IMR-90 (cell line): ENCODE results near the gene SORBS1. TPM values are rescaled to one million over a fixed set of nuclear protein-coding genes. Genes with fewer than 3 reads are reported as not detected.

ENCODE experiments used
- ATAC-seq: fragments of 200-7000 bp; cut with Tn5 transposase; 2 replicates; pipeline ENCODE4 v1.9.1; 2020; ENCODE audit warnings: low read depth, mild to moderate bottlenecking, moderate library complexity
- BruUV-seq: library from RNA; stranded (reverse); fragments of 400-500 nt; replicated peaks from 2 replicates; lab custom pipeline; 2021; lab: Mats Ljungman, UMichigan
- CTCF ChIA-PET: fragments of 300-600 bp; formaldehyde crosslinking; extraction: SDS; loops from one replicate; lab custom pipeline; 2021; ENCODE audit warnings: antibody characterized with exemption; lab: Yijun Ruan, JAX
- POLR2A ChIA-PET: fragments of 300-600 bp; sonication (Branson Sonifier 250); formaldehyde crosslinking; loops from one replicate; lab custom pipeline; 2022; ENCODE audit warnings: antibody characterized with exemption; ENCODE audit not compliant: unreplicated experiment; lab: Charles Lee
- DNase-seq: peaks from one replicate; pipeline ENCODE4 v3.0.0; 2013
- H2AFZ ChIP-seq: replicated peaks from 2 replicates; pipeline ENCODE3; 2013; ENCODE audit warnings: low read length, mild to moderate bottlenecking; ENCODE audit not compliant: poor library complexity
- H2AK5ac ChIP-seq: 2 replicates; pipeline ENCODE4 v1.6.1; 2013; ENCODE audit warnings: low read depth, low read length, inconsistent platforms
- H2AK9ac ChIP-seq: replicated peaks from 2 replicates; pipeline ENCODE3; 2013; ENCODE audit warnings: mild to moderate bottlenecking, low read depth, low read length, moderate library complexity; ENCODE audit not compliant: poor library complexity
- H2BK120ac ChIP-seq: 2 replicates; pipeline ENCODE4 v1.6.1; 2013; ENCODE audit warnings: low read depth, low read length, inconsistent platforms
- H2BK15ac ChIP-seq: 3 replicates; pipeline ENCODE4 v1.6.1; 2013; ENCODE audit warnings: low read depth, low read length, inconsistent platforms
- H2BK20ac ChIP-seq: 2 replicates; pipeline ENCODE4 v1.6.1; 2013; ENCODE audit warnings: low read depth, mild to moderate bottlenecking, inconsistent platforms, low read length, moderate library complexity
- H2BK5ac ChIP-seq: 2 replicates; pipeline ENCODE4 v1.6.1; 2013; ENCODE audit warnings: mild to moderate bottlenecking, low read depth, low read length, inconsistent platforms; ENCODE audit not compliant: poor library complexity, severe bottlenecking
- H3K14ac ChIP-seq: replicated peaks from 2 replicates; pipeline ENCODE4 v1.6.1; 2013; ENCODE audit warnings: low read depth, low read length, inconsistent platforms
- H3K18ac ChIP-seq: 2 replicates; pipeline ENCODE4 v1.6.1; 2013; ENCODE audit warnings: low read depth, low read length, control low read depth
- H3K23ac ChIP-seq: 2 replicates; pipeline ENCODE4 v1.6.1; 2013; ENCODE audit warnings: low read depth, low read length, inconsistent platforms
- H3K27ac ChIP-seq: 2 replicates; pipeline ENCODE4 v1.5.1; 2013; ENCODE audit warnings: mild to moderate bottlenecking, control low read depth, low read length; ENCODE audit not compliant: insufficient read depth
- H3K27me3 ChIP-seq: 2 replicates; pipeline ENCODE4 v1.6.1; 2013; ENCODE audit warnings: low read length; ENCODE audit not compliant: control insufficient read depth, insufficient read depth
- H3K36me3 ChIP-seq: 2 replicates; pipeline ENCODE4 v1.6.1; 2013; ENCODE audit warnings: low read length, mixed read lengths; ENCODE audit not compliant: control insufficient read depth, insufficient read depth
- H3K4ac ChIP-seq: 2 replicates; pipeline ENCODE4 v1.6.1; 2013; ENCODE audit warnings: low read depth, low read length, inconsistent platforms
- H3K4me1 ChIP-seq: 2 replicates; pipeline ENCODE4 v1.6.1; 2013; ENCODE audit warnings: low read length, mixed read lengths; ENCODE audit not compliant: control insufficient read depth, insufficient read depth
- H3K4me2 ChIP-seq: 2 replicates; pipeline ENCODE4 v1.6.1; 2013; ENCODE audit warnings: low read depth, mild to moderate bottlenecking, control low read depth, low read length, moderate library complexity
- H3K4me3 ChIP-seq: 2 replicates; pipeline ENCODE4 v1.5.1; 2013; ENCODE audit warnings: low read depth, mild to moderate bottlenecking, control low read depth, low read length, moderate library complexity; ENCODE audit not compliant: insufficient read depth
- H3K56ac ChIP-seq: 2 replicates; pipeline ENCODE4 v1.6.1; 2013; ENCODE audit warnings: low read length, inconsistent platforms; ENCODE audit not compliant: insufficient read depth; ENCODE audit errors: extremely low read depth
- H3K79me1 ChIP-seq, 2 experiments: 2 replicates each; pipeline ENCODE4 v1.6.1; 2013; ENCODE audit warnings: low read length in 2 of 2, inconsistent platforms in 1 of 2, low read depth in 1 of 2
- H3K9ac ChIP-seq: 2 replicates; pipeline ENCODE4 v1.6.1; 2013; ENCODE audit warnings: low read depth, low read length, control low read depth
- H3K9me1 ChIP-seq: 2 replicates; pipeline ENCODE4 v1.6.1; 2013; ENCODE audit warnings: low read length, inconsistent platforms; ENCODE audit not compliant: insufficient read depth
- H3K9me3 ChIP-seq: 2 replicates; pipeline ENCODE4 v1.6.1; 2013; ENCODE audit warnings: low read length; ENCODE audit not compliant: control insufficient read depth, insufficient read depth
- H4K20me1 ChIP-seq: 2 replicates; pipeline ENCODE4 v1.6.1; 2013; ENCODE audit warnings: low read length, inconsistent platforms; ENCODE audit not compliant: insufficient read depth
- H4K5ac ChIP-seq: 2 replicates; pipeline ENCODE4 v1.6.1; 2013; ENCODE audit warnings: mild to moderate bottlenecking, low read depth, low read length, control low read depth
- H4K8ac ChIP-seq, 2 experiments: 2 replicates each; pipeline ENCODE4 v1.6.1; 2013; ENCODE audit warnings: low read depth in 2 of 2, low read length in 2 of 2, control low read depth in 1 of 2, inconsistent platforms in 1 of 2
- H4K91ac ChIP-seq: 2 replicates; pipeline ENCODE4 v1.6.1; 2013; ENCODE audit warnings: low read depth, low read length, inconsistent platforms; ENCODE audit not compliant: insufficient read depth
- BHLHE40 ChIP-seq: fragments of 150-350 bp; IDR thresholded peaks from 2 replicates; pipeline ENCODE4 v1.6.1; 2016; ENCODE audit warnings: mild to moderate bottlenecking, low read depth, low read length
- CEBPB ChIP-seq: IDR thresholded peaks from 2 replicates; pipeline ENCODE4 v1.6.1; 2012; ENCODE audit warnings: low read depth, low read length, improper control_type of control experiment
- CHD1 ChIP-seq: IDR thresholded peaks from 2 replicates; pipeline ENCODE4 v1.6.1; 2012; ENCODE audit warnings: low read depth, low read length, improper control_type of control experiment
- FOS ChIP-seq: fragments of 150-350 bp; IDR thresholded peaks from 2 replicates; pipeline ENCODE4 v1.6.1; 2016; ENCODE audit warnings: low read depth, low read length
- MAFK ChIP-seq: IDR thresholded peaks from 2 replicates; pipeline ENCODE4 v1.6.1; 2012; ENCODE audit warnings: low read depth, low read length, improper control_type of control experiment
- MAZ ChIP-seq: IDR thresholded peaks from 2 replicates; pipeline ENCODE4 v1.6.1; 2012; ENCODE audit warnings: low read depth, mild to moderate bottlenecking, low read length, improper control_type of control experiment, moderate library complexity, borderline replicate concordance
- MXI1 ChIP-seq: IDR thresholded peaks from 2 replicates; pipeline ENCODE4 v1.6.1; 2012; ENCODE audit warnings: low read depth, mild to moderate bottlenecking, low read length, moderate library complexity, borderline replicate concordance
- NFE2L2 ChIP-seq: fragments of 150-350 bp; IDR thresholded peaks from 2 replicates; pipeline ENCODE4 v1.6.1; 2016; ENCODE audit warnings: low read depth, mild to moderate bottlenecking, low read length
- POLR2A ChIP-seq: IDR thresholded peaks from 2 replicates; pipeline ENCODE4 v1.6.1; 2012; ENCODE audit warnings: mild to moderate bottlenecking, low read depth, low read length
- RAD21 ChIP-seq: IDR thresholded peaks from 2 replicates; pipeline ENCODE4 v1.6.1; 2012; ENCODE audit warnings: low read length, improper control_type of control experiment
- RCOR1 ChIP-seq: IDR thresholded peaks from 2 replicates; pipeline ENCODE4 v1.6.1; 2012; ENCODE audit warnings: mild to moderate bottlenecking, low read length, improper control_type of control experiment; ENCODE audit not compliant: insufficient replicate concordance
- RFX5 ChIP-seq: IDR thresholded peaks from 2 replicates; pipeline ENCODE4 v1.8.0; 2012; ENCODE audit warnings: low read depth, mild to moderate bottlenecking, low read length, moderate library complexity
- SMC3 ChIP-seq: fragments of 150-350 bp; IDR thresholded peaks from 2 replicates; pipeline ENCODE4 v1.6.1; 2016; ENCODE audit warnings: low read depth, mild to moderate bottlenecking, antibody characterized with exemption, low read length, moderate library complexity
- WGBS, 2 experiments: methylation state at CpG; one replicate each; pipeline versions ENCODE4 v1.1.5 to v1.1.7; 2013; ENCODE audit warnings: missing lambda C conversion rate in 2 of 2; ENCODE audit not compliant: insufficient read length in 1 of 2; ENCODE audit errors: extremely low coverage in 2 of 2; 5-methylcytosine and 5-hydroxymethylcytosine counted together
- dilution Hi-C: fragments of 300-500 bp; cut with HindIII; formaldehyde crosslinking; loops from one replicate; pipeline ENCODE4 v1.14.3; 2018; ENCODE audit warnings: low sequenced_read_pairs; ENCODE audit not compliant: unreplicated experiment
- in situ Hi-C: fragments of 300-500 bp; cut with MboI; formaldehyde crosslinking; loops from 3 replicates; pipeline ENCODE4 v1.14.3; 2019; ENCODE audit warnings: low sequenced_read_pairs, inconsistent platforms, mixed read lengths
- intact Hi-C: fragments of 100-400 bp; cut with micrococcal nuclease; formaldehyde crosslinking; loops from 2 replicates; pipeline ENCODE4 v1.10.0; 2022
- polyA plus RNA-seq, 3 experiments: library from polyadenylated mRNA; depleted of rRNA; stranded (reverse); fragments of >200 nt; gene quantifications; 2 replicates each; pipeline ENCODE4 v1.2.3, GENCODE V29; 2012; ENCODE audit warnings: low replicate concordance in 1 of 3
- total RNA-seq: library from RNA; depleted of rRNA; stranded (reverse); fragments of >200 nt; gene quantifications from 2 replicates; pipeline ENCODE4 v1.2.3, GENCODE V29; 2012
- TF ChIP-seq, protein P1 (sequence below): conservative IDR thresholded peaks from 2 replicates; pipeline ENCODE4 v1.5.1; 2012; ENCODE audit warnings: mild to moderate bottlenecking, low read depth, low read length, improper control_type of control experiment
- TF ChIP-seq, protein P2 (sequence below): fragments of 150-350 bp; IDR thresholded peaks from 2 replicates; pipeline ENCODE4 v1.6.1; 2017; ENCODE audit warnings: mild to moderate bottlenecking, antibody characterized with exemption, low read length, low read depth
- TF ChIP-seq, protein P3 (sequence below): fragments of 150-350 bp; IDR thresholded peaks from 2 replicates; pipeline ENCODE4 v1.6.1; 2016; ENCODE audit warnings: low read depth, mild to moderate bottlenecking, low read length, moderate library complexity, borderline replicate concordance

Gene SORBS1
- total and polyA plus RNA-seq, 2 of the 4 experiments (the other 2 are of a cell fraction): 0.18 to 0.32 TPM

DNA sequence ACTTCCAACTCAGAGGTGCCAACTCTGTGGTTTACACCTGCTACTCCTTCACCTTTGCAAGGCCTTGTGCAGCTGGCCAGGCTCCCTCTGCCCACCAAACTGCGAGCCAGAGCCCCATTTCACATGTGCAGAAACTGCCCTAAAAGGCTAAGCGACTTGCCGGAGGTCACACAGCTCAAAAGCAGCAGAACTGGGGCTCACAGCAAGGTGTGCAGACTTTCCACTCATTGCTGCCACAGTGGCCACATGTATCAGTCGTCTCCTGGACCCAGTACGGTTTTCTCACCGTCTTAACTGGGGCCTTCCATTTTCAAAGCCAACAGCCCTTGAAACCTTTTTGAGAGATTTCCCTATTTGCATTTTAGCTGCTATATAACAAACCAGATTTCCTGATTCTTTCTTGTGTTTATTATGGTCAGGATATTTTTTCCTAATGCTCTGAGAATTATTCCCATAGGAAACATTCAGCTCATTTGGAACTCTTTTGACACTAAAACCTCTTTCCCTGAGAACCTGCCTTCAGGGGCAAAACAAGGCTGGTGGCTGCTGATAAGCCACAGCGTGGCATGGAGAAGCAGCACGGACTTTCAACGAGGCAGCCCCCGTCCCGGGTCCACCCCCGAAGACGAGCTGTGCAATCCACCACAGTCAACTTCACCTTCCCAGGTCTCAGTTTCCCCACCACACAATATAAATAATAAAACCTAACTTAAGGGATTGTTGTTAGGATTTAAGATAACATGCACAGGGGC is 29.9 kb downstream of the SORBS1 start:
- H3K4ac ChIP-seq: no peak overlapping the region
- H2BK120ac ChIP-seq: no peak overlapping the region
- H3K4me2 ChIP-seq: no peak overlapping the region
- 10% methylated on average over 2 of the region's 13 CpGs; no CpG with 5 or more reads in 1 of the 2 experiments for WGBS, 2 experiments
- H4K91ac ChIP-seq: no peak overlapping the region
- H3K9me3 ChIP-seq: no peaks in the 10 kb centered on the region
- dilution Hi-C loops: no loop called here
- no peak overlapping the region for H2BK5ac ChIP-seq
- no peak overlapping the region for H2AFZ ChIP-seq
- no peak overlapping the region for H3K56ac ChIP-seq
- H4K20me1 ChIP-seq: no peaks in the 10 kb centered on the region
- TF ChIP-seq FOS (no peak), RCOR1 (no peak), POLR2A (no peak), RFX5 (no peak), CHD1 (no peak), MAZ (no peak), BHLHE40 (no peak), RAD21 (no peak), MAFK (no peak), SMC3 (no peak), CEBPB (no peak), MXI1 (no peak), NFE2L2 (no peak)
- TF ChIP-seq, protein P1, sequence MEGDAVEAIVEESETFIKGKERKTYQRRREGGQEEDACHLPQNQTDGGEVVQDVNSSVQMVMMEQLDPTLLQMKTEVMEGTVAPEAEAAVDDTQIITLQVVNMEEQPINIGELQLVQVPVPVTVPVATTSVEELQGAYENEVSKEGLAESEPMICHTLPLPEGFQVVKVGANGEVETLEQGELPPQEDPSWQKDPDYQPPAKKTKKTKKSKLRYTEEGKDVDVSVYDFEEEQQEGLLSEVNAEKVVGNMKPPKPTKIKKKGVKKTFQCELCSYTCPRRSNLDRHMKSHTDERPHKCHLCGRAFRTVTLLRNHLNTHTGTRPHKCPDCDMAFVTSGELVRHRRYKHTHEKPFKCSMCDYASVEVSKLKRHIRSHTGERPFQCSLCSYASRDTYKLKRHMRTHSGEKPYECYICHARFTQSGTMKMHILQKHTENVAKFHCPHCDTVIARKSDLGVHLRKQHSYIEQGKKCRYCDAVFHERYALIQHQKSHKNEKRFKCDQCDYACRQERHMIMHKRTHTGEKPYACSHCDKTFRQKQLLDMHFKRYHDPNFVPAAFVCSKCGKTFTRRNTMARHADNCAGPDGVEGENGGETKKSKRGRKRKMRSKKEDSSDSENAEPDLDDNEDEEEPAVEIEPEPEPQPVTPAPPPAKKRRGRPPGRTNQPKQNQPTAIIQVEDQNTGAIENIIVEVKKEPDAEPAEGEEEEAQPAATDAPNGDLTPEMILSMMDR: no peak
- TF ChIP-seq, protein P2, sequence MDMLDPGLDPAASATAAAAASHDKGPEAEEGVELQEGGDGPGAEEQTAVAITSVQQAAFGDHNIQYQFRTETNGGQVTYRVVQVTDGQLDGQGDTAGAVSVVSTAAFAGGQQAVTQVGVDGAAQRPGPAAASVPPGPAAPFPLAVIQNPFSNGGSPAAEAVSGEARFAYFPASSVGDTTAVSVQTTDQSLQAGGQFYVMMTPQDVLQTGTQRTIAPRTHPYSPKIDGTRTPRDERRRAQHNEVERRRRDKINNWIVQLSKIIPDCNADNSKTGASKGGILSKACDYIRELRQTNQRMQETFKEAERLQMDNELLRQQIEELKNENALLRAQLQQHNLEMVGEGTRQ: no peak
- TF ChIP-seq, protein P3, sequence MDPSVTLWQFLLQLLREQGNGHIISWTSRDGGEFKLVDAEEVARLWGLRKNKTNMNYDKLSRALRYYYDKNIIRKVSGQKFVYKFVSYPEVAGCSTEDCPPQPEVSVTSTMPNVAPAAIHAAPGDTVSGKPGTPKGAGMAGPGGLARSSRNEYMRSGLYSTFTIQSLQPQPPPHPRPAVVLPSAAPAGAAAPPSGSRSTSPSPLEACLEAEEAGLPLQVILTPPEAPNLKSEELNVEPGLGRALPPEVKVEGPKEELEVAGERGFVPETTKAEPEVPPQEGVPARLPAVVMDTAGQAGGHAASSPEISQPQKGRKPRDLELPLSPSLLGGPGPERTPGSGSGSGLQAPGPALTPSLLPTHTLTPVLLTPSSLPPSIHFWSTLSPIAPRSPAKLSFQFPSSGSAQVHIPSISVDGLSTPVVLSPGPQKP: no peak
- H3K23ac ChIP-seq: no peak overlapping the region
- CTCF ChIA-PET: no interaction called here
- no peak overlapping the region for H2AK5ac ChIP-seq
- no TSS peak for BruUV-seq
- no peak overlapping the region for H3K4me3 ChIP-seq
- H3K36me3 ChIP-seq: no peaks in the 10 kb centered on the region
- no peak overlapping the region for H3K14ac ChIP-seq
- no peak overlapping the region for H3K18ac ChIP-seq
- no peak overlapping the region for H3K27ac ChIP-seq
- no peak overlapping the region for H4K5ac ChIP-seq
- H3K79me1 ChIP-seq: no peaks in the 10 kb centered on the region
- no peak overlapping the region for H2BK20ac ChIP-seq
- H3K4me1 ChIP-seq: no peaks in the 10 kb centered on the region
- DNase-seq (no peak), ATAC-seq (no peak)
- H3K9ac ChIP-seq: no peak overlapping the region
- no peak overlapping the region for H4K8ac ChIP-seq
- in situ Hi-C loops: no loop called here
- H3K27me3 ChIP-seq: no peaks in the 10 kb centered on the region
- H2AK9ac ChIP-seq: no peak overlapping the region
- no peaks in the 10 kb centered on the region; the same call in 1 of the 2 replicates for H3K9me1 ChIP-seq
- no peak overlapping the region for H2BK15ac ChIP-seq
- intact Hi-C loops: no loop called here
- POLR2A ChIA-PET: no interaction called here
